GM12891 (cell line): ENCODE data around the gene OAF.

Experiments used
- PAX5 ChIP-seq: IDR thresholded peaks from 2 replicates; pipeline ENCODE4 v1.6.1; 2011; ENCODE audit warnings: low read length, moderate library complexity, mild to moderate bottlenecking; ENCODE audit not compliant: insufficient read depth, severe bottlenecking
- POLR2A ChIP-seq: IDR thresholded peaks from 2 replicates; pipeline ENCODE4 v1.6.1; 2011; ENCODE audit warnings: low read depth, low read length, control low read depth
- POLR2AphosphoS5 ChIP-seq: IDR thresholded peaks from 2 replicates; pipeline ENCODE4 v1.6.1; 2011; ENCODE audit warnings: low read depth, low read length, control low read depth
- SPI1 ChIP-seq: IDR thresholded peaks from 2 replicates; pipeline ENCODE4 v1.6.1; 2011; ENCODE audit warnings: low read depth, low read length, control low read depth
- TAF1 ChIP-seq: IDR thresholded peaks from 2 replicates; pipeline ENCODE4 v1.6.1; 2011; ENCODE audit warnings: low read depth, low read length, control low read depth

GRCh38 chr11:120173807-120174206, 37.0 kb upstream of the OAF start:
- no peak for TF ChIP-seq POLR2A
- TF ChIP-seq POLR2AphosphoS5 = no peak
- TF ChIP-seq PAX5 = no peak
- TF ChIP-seq TAF1 = no peak
- no peak for TF ChIP-seq SPI1
